ENCODE results near the gene FBXO22.
"Not testable (repeated sequence)": the region's sequence is repeated elsewhere in the genome, so short reads cannot be mapped to it uniquely, and the experiment has no call there.

The FBXO22 gene

DNA sequence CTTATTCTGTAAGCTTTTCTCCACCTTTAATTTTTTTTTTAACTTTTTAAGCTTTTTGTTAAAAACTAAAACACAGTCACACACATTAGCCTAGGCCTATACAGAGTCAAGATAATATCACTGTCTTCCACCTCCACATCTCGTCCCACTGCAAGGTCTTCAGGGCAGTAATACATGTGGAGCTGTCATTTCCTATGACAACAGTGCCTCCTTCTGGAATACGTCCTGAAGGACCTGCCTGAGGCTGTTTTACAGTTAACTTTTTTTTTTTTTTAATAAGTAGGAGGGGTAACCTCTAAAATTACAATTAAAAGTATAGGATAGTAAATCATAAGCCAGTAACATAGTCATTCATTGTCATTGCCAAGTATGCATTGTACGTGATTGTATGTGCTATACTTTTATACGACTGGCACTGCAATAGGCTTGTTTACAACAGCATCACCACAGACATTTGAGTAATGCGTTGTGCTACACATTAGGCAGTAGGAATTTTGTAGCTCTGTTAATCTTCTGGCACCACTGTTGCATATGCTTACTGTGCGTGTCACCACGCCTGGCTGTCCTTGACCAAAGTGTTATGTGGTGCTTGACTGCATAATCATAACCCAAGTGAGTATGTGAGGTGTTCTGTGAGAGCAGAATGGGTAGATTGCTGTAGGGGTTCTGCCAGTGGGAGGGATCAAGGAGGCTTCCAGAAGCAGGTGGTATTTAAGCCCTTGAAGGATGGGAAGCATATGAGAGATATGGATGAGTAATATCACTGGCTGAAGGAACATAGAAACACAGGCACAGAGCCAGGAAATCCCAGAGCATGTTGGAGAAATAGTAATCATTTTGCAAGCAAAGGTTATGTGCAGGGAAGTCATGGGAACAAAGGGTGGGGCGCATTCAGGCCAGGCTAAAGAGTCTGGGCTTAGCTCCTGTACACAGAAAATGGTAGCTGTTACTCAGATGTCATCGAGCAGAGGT lies 18.3 kb downstream of the FBXO22 start:
- DNase-seq = peak; percentile 10

DNA sequence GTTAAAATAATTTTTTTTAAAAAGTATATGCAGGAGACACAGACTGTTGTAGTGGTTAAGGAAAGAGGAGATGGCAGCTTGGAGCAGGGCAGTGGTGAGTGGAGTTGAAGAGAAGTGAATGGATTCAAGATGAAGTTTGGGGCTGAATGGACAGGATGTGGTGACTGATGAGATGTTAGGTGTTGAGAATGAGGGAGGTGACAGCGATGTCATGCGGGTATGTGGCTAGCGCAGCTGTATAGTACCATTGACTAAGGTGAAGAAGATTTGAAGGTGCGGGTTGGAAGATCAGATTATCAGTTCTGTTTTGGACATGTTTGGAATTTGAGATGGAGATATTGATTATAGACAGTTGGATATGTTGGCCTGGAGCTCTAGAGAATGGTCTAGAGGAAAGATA lies 20.1 kb downstream of the FBXO22 start:
- DNase-seq = no peak

GRCh38 chr15:75924576-75924975 lies 20.9 kb downstream of the FBXO22 start:
- DNase-seq = no peak

DNA sequence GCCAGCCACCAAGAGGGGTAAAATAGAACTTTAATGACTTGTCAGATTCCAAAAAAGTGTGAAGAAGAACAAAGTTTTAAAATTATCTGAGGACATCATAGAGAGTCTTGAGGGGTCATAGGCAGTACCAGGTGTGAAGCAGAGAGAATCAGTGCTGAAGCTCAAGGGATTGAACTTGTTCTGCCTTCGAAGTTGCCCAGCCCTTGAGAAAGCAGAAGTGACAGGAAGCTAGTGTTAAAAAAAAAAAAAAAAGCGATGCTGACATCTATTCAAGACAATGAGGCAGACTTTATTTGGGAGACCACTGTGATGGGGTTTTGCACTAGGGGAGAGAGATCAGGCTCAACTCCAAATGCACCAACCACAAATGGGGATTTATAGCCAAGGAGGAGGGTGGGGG lies 21.8 kb downstream of the FBXO22 start:
- no peak for DNase-seq

- no peak for DNase-seq
These were observed 23.3 kb downstream of the FBXO22 start for GRCh38 chr15:75926931-75927330.

DNA sequence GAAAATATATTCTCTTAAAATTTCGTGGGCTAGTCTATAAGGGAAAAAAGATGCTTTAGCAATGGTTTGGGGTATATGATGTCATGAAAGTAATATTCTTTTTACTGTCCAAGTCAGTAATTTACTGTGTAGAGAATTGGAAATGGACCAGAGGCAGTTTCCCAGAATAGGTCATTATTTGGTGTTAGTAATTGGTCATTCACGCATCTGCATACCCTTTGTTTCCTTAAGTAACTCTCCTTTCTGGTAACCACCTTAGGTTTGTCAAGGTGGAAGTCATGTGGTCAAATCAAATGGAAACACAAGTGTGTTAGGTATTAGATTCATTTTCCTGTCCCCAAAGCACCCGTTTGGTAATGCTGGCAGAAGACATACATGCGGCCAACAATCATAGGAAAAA lies 23.9 kb downstream of the FBXO22 start:
- DNase-seq = no peak

DNA sequence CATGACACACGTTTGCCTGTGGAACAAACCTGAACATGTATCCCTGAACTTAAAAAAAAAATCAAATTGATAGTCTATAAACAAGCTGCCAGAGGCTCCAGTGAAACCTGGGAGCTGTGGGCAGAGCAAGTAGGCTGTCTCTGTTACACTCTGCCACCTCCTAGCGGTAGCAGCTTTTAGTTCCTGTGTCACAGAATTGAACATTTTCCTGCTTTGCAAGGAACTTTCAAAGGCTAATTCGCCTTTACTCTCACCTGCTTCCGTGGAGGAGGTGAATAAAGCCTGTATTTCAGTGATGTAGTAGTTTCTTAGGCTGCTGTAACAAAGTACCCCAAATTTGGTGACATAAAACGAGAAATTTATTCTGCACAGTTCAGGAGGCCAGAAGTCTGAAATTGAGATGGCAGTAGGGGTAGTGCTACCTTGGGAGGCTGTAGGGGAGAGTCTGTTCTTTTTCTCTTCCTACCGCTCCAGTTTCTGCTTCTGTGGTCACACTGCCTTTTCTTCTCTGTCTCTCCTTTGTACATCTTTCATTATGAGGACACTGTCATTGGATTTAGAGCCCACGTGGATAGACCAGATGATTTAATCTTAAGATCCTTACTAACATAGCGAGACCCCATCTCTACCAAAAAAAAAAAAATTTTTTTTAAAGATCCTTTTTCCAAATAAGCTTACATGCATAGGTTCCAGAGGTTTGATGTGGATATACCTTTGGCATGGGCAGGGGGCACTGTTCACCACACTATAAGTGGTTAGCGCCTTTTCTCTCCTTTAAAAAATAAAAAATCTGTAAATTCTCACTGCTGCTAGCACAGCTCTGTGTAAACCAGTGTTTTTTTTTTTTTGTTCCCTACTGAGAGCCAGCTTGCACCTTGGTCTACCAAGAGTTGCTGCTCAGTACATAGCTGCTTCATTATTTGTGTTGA lies 25.3 kb downstream of the FBXO22 start:
- DNase-seq = no peak

DNA sequence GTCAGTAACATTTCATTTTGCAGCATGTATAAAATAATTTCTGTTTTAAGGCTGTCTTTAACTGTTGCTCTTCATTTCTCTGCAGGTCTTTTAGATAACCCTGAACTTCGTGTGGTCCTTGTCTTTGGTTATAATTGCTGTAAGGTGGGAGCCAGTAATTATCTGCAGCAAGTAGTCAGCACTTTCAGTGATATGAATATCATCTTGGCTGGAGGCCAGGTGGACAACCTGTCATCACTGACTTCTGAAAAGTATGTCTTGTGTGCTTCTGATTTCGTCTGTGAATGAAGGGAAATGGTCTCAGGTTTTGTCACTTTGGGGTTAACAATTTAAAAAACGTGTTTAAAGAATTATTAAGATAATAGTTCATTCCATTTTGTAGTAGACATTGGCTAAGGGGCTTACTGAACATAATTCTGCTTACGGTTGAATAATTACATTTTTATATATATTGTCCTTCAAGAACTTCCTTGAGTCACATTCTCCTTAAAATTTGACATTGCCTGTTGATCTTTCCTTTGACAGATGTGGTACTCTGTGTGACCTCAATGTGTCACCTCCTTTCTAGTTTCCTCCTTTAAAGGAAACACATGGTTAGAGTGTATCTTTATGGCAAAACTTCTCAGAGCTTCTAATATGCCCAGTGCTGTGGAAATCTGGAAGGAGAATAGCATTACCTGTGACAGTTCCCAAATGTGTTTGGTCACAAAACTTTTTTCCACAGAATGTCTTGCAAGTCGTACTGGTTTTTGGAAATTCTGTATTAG lies 26.3 kb downstream of the FBXO22 start:
- no peak for DNase-seq

DNA sequence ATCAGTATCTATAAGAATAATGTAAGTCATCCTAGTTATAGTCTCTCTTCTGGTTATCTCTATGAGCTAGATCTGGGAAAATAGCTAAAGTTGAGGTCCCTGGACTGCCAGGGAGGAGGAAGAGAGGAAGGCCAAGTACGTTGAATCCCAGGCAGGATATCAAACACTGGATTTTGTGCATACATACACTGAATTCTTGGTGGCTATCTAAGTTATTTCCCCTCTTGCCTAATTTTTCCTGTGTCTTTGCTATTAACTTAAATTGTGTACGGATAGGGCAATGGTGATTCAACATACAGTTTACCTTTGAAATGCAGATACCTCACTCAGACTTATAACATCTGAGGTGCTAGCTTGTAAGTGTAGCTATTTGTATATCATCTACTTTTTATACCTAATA lies 27.2 kb downstream of the FBXO22 start:
- DNase-seq = no peak

- DNase-seq = no peak
These were observed 38.8 kb downstream of the FBXO22 start for GRCh38 chr15:75942464-75942863.

- no peak for DNase-seq
These were observed 39.6 kb downstream of the FBXO22 start for GRCh38 chr15:75943246-75943645.

DNA sequence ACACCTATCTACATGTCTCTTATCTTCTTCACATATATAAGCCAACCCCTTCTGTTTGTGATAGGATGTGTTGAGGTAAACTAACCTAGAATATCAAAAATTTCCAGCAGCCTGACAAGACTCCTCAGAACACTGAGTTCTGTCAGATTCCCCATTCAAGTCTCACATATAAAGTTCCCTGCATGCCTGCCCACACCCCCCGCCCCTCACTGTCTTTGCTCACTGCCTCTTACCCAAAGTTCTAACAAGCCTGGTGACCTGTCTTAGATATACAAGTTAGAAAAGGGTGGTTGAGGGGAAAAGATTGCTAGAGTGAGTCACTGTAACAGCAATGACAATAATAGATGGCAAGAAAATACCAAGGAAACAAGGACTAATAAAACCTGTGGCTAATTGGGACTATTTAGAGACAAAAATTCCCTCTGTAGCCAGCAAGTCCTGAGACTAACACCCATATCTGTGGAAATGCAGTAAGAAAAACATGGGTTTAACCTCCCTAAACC lies 40.1 kb downstream of the FBXO22 start:
- DNase-seq = no peak

DNA sequence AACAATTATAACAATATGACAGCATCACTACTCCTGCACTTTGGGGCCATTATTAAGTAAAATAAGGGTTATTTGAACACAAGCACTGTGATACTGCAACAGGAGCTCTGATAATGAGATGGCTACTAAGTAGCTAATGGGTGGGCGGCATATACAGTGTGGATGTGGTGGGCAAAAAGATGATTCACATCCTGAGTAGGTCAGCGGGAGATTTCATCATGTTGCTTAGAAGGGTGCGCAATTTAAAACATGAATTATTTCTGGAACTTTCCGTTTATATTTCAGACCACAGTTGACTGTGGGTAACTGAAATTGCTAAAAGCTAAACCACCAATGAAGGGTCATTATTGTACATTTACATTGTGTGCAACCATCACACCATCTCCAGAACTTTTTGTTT lies 42.3 kb downstream of the FBXO22 start:
- no peak for DNase-seq

DNA sequence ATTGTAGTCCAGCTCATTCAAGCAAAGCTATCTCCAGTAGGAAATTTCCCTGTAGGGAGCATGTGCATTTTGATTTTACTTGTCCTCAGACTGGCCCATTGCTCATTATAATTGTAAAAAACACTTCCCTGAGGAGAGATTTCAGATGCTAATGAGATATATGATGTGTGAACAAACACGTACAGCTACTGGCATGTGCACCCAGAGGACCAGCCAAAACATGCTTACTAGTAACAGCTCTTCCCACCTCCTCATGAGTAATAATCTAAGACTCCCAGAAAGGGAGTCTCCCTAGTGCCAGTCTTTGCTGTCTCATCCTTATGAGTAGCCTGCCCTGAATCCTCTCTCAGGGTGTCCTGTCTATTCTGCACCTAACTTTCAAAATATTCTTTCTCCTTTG lies 43.4 kb downstream of the FBXO22 start:
- no peak for DNase-seq

- DNase-seq = no peak
These were observed 45.2 kb downstream of the FBXO22 start for GRCh38 chr15:75948761-75949296.

DNA sequence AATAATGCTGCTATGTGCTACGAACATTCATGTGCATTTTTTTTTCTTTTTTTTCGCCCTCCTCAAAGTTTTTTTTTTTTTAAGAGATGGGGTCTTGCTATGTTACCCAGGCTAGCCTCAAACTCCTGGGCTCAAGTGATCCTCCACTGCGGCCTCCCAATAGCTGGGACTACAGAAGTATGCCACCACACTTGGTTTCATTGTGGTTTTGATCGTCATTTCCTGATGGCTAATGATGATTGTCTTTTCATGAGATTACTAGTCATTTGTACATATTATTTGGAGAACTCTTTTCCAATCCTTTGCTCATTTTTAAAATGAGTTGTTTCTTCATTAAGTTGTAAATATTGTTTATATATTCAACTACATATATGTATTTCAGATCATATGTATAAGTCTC lies 48.8 kb downstream of the FBXO22 start:
- no peak for DNase-seq

GRCh38 chr15:75955720-75956119 lies 52.0 kb downstream of the FBXO22 start:
- DNase-seq = no peak

- no peak for DNase-seq
These were observed 57.7 kb downstream of the FBXO22 start for GRCh38 chr15:75961331-75961730.

GRCh38 chr15:75966073-75966472 lies 62.4 kb downstream of the FBXO22 start:
- DNase-seq = no peak

DNA sequence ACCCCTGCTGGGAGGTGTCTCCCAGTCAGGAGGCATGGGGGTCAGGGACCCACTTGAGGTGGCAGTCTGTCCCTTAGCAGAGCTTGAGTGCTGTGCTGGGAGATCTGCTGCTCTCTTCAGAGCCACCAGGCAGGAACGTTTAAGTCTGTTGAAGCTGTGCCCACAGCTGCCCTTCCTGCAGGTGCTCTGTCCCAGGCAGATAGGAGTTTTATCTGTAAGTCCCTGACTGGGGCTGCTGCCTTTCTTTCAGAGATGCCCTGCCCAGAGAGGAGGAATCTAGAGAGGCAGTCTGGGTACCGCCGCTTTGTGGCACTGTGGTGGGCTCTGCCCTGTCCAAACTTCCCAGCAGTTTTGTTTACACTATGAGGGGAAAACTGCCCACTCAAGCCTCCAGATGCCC lies 73.1 kb downstream of the FBXO22 start:
- DNase-seq = not testable (repeated sequence)

GRCh38 chr15:75981149-75981815 lies 77.6 kb downstream of the FBXO22 start:
- no peak for DNase-seq

GRCh38 chr15:75982468-75982867 lies 78.8 kb downstream of the FBXO22 start:
- DNase-seq = no peak
